Measurements from ENCODE around the gene ZNF83.

DNA sequence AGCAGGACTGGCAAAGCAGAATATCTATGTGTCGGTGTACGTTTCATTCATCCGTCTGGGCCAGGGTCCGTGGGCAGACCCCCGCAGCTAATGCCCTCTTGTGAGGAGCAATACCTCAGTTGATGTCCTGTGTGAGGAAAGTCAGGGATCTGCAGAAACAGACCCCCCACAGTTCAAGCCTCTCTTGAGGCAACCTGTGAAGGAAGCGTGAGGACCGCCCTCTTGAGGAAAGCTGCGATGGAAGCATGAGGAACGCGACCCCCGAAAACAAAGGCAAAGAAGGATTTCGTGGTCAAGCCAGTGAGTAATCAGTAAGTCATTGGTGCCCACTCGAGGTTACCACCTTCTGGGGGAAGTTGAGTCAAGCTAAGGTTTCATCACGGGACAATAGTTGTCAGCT is 20.9 kb upstream of the ZNF83 start:
- TF ChIP-seq CTCF (IDR thresholded peaks at IDR 0.05) (no peak), POLR2A (IDR thresholded peaks at IDR 0.05) (no peak)
